GM12878 (cell line): ENCODE results near the gene CRTC3. TPM values are rescaled to one million over a fixed set of nuclear protein-coding genes. Genes with fewer than 3 reads are reported as not detected.

Experiments used
- BACH1 ChIP-seq: fragments of 450-650 bp; IDR thresholded peaks from 2 replicates; pipeline ENCODE4 v1.6.1; 2017; ENCODE audit warnings: mild to moderate bottlenecking, borderline replicate concordance
- RCOR1 ChIP-seq: conservative IDR thresholded peaks from 2 replicates; pipeline ENCODE4 v1.6.1; 2012; ENCODE audit warnings: low read depth, low read length, improper control_type of control experiment
- polyA plus RNA-seq, 11 experiments: library from polyadenylated mRNA; depleted of rRNA in 4 of 11; unstranded in 6 of 11; stranded (reverse) in 5 of 11; fragments of >200 nt; fragmentation: Nextera tagmentation in 4 of 11; fragmentation: Illumina TruSeq in 1 of 11; extraction: Ambion mirVana in 4 of 11; extraction: Trizol in 1 of 11; gene quantifications; 1 replicate in 1 of 11; 2 replicates in 10 of 11; pipeline versions ENCODE4 v1.2.1 to v1.2.3, GENCODE V29; 2011 to 2016; ENCODE audit warnings: inconsistent platforms in 2 of 11, missing spikeins in 2 of 11, low read depth in 1 of 11
- total RNA-seq, 4 experiments: library from RNA; depleted of rRNA in 3 of 4; stranded (reverse); fragments of >200 nt in 3 of 4; fragmentation: Illumina TruSeq in 1 of 4; extraction: Trizol in 1 of 4; gene quantifications; 2 replicates each; pipeline versions ENCODE4 v1.2.1 to v1.2.3, GENCODE V29; 2013 to 2021
- TF ChIP-seq, protein P1 (sequence below): fragments of 450-650 bp; conservative IDR thresholded peaks from 2 replicates; pipeline ENCODE4 v1.6.1; 2017; ENCODE audit warnings: mild to moderate bottlenecking, moderate library complexity
- TF ChIP-seq, protein P2 (sequence below): fragments of 450-650 bp; IDR thresholded peaks from 2 replicates; pipeline ENCODE4 v1.6.1; 2017; ENCODE audit warnings: mild to moderate bottlenecking, moderate library complexity

CRTC3 gene
- total and polyA plus RNA-seq, 10 of the 15 experiments (the other 5 are each of a cell fraction or from before 2014, with no cell fraction given) = 3.5 to 36.9 (median 18.9) TPM

DNA sequence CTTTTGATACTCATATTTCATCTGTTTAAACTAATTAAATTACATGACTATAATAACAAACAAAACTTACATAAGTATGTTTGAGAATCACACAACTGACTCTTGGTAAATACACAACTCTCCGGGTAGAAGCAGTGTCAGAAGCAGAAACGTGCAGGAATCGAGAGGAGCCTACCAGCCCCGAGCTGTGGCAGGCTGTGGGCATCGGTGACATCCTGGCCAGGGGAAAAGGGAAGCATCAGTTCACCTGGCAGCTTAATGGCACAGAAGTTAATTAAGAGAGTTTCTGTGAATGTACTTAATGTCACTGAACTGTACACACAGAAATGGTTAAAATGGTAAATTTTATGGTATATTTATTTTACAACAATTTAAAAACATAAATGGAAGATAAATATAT is 90.2 kb downstream of the CRTC3 start (continued):
- TF ChIP-seq, protein P1, sequence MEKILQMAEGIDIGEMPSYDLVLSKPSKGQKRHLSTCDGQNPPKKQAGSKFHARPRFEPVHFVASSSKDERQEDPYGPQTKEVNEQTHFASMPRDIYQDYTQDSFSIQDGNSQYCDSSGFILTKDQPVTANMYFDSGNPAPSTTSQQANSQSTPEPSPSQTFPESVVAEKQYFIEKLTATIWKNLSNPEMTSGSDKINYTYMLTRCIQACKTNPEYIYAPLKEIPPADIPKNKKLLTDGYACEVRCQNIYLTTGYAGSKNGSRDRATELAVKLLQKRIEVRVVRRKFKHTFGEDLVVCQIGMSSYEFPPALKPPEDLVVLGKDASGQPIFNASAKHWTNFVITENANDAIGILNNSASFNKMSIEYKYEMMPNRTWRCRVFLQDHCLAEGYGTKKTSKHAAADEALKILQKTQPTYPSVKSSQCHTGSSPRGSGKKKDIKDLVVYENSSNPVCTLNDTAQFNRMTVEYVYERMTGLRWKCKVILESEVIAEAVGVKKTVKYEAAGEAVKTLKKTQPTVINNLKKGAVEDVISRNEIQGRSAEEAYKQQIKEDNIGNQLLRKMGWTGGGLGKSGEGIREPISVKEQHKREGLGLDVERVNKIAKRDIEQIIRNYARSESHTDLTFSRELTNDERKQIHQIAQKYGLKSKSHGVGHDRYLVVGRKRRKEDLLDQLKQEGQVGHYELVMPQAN = no peak
- TF ChIP-seq RCOR1 = no peak
- TF ChIP-seq, protein P2, sequence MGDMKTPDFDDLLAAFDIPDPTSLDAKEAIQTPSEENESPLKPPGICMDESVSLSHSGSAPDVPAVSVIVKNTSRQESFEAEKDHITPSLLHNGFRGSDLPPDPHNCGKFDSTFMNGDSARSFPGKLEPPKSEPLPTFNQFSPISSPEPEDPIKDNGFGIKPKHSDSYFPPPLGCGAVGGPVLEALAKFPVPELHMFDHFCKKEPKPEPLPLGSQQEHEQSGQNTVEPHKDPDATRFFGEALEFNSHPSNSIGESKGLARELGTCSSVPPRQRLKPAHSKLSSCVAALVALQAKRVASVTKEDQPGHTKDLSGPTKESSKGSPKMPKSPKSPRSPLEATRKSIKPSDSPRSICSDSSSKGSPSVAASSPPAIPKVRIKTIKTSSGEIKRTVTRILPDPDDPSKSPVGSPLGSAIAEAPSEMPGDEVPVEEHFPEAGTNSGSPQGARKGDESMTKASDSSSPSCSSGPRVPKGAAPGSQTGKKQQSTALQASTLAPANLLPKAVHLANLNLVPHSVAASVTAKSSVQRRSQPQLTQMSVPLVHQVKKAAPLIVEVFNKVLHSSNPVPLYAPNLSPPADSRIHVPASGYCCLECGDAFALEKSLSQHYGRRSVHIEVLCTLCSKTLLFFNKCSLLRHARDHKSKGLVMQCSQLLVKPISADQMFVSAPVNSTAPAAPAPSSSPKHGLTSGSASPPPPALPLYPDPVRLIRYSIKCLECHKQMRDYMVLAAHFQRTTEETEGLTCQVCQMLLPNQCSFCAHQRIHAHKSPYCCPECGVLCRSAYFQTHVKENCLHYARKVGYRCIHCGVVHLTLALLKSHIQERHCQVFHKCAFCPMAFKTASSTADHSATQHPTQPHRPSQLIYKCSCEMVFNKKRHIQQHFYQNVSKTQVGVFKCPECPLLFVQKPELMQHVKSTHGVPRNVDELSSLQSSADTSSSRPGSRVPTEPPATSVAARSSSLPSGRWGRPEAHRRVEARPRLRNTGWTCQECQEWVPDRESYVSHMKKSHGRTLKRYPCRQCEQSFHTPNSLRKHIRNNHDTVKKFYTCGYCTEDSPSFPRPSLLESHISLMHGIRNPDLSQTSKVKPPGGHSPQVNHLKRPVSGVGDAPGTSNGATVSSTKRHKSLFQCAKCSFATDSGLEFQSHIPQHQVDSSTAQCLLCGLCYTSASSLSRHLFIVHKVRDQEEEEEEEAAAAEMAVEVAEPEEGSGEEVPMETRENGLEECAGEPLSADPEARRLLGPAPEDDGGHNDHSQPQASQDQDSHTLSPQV = no peak
- no peak for TF ChIP-seq BACH1
